OCI-LY1 (cell line): ENCODE results near the gene HIPK3.

Experiments
- EZH2 ChIP-seq: fragments of 200-600 bp; sonication (generic), shearing (Covaris generic); IDR thresholded peaks from 2 replicates; pipeline ENCODE4 v1.8.0; 2017; ENCODE audit warnings: borderline replicate concordance, mixed run types, mild to moderate bottlenecking, antibody characterized with exemption, low read length, moderate library complexity, mixed read lengths
- TF ChIP-seq, protein P1 (sequence below): fragments of 200-600 bp; sonication (generic), shearing (Covaris generic); IDR thresholded peaks from 2 replicates; pipeline ENCODE4 v1.5.1; 2017; ENCODE audit warnings: mild to moderate bottlenecking, antibody characterized with exemption, low read length, moderate library complexity, mixed read lengths

DNA sequence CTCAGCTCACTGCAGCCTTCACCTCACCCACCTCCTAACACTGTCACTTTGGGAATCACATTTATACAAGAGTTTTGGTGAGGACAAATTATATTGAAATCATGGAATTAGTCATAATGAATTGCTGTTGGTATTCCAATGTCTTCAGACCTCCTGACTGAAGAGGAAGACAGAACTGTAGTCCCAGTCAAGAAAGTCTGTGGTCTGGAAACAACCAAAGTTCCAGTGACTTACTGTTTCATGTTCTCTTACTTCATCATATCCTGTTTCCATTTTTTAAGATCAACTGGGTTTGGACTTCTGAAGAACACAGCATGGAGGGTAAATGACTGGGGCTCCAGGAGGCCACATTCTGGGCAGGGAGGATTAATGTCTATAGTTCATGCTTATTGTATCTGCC is 43.0 kb upstream of the HIPK3 start:
- TF ChIP-seq, protein P1, sequence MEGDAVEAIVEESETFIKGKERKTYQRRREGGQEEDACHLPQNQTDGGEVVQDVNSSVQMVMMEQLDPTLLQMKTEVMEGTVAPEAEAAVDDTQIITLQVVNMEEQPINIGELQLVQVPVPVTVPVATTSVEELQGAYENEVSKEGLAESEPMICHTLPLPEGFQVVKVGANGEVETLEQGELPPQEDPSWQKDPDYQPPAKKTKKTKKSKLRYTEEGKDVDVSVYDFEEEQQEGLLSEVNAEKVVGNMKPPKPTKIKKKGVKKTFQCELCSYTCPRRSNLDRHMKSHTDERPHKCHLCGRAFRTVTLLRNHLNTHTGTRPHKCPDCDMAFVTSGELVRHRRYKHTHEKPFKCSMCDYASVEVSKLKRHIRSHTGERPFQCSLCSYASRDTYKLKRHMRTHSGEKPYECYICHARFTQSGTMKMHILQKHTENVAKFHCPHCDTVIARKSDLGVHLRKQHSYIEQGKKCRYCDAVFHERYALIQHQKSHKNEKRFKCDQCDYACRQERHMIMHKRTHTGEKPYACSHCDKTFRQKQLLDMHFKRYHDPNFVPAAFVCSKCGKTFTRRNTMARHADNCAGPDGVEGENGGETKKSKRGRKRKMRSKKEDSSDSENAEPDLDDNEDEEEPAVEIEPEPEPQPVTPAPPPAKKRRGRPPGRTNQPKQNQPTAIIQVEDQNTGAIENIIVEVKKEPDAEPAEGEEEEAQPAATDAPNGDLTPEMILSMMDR, result no peak
- no peak for TF ChIP-seq EZH2
